Activated CD4-positive, alpha-beta T cell treated with anti-CD3 and anti-CD28 coated beads, Interleukin-2, Interleukin-6, amounts not matched to agents 100 ng/mL and 50 ng/mL, durations not matched to agents 16 hours and 8 hours (primary cell): ENCODE results near the gene MEGF11.

Experiments
- DNase-seq: peaks from one replicate; pipeline ENCODE4 v3.0.0-alpha.2; 2020

The MEGF11 gene

DNA sequence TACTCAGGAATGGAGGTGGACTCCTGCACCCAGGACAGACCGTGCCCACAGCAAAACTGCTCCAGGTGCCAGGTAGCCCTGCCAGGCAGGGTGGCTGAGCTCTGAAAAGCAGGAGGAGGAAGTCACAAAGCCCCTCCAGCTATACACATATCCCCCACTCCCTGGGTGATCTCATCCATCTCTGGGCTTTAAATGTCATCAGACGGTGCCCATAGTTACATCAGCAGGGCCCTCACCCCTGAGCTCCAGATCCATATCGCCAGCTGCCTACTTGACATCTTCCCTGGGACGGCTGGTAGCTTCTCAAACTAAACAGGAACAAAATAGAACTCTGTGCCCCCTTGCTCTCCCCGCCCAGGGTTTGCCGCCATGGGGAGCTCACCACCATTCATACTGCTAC, 87.7 kb downstream of the MEGF11 start:
- no peak for DNase-seq

DNA sequence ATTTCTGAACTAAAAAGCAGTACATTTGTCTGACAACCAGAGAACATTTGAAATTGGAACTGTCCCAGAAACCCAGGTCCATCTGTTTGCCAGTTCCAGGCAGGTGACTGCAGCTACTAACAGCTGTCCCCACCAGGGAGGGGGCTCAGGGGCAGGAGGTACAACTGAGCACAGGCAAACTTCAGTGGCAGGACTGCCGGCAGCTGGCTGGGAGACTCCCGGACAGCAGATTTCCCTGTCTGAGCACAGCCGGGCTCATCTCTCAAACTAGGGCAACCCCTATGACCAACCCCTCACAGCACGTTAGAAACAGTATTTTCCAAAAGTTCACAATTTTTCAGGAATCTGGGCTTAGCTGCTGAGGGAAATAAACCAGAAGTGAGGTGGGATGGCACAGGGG, 88.8 kb downstream of the MEGF11 start:
- DNase-seq, result no peak

DNA sequence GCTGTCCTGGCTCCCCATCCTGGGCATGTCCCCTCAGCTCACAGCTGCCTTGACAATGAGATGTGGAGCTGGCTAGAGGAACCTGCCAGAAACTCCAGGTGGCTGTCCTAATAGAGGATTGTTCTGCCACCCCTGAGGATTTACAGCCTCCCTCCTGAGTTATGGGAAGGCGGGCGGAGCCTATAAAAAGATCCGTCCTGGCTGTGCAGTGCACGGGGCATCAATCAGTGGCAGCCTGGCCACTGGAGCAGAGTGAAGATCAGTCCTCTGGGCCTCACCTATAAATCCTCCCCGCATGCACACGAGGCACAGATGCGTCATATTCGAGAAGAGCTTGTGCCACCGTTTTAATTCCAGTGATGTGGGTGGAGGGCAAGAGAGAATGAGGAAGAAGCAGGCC, 90.0 kb downstream of the MEGF11 start:
- DNase-seq, result no peak

DNA sequence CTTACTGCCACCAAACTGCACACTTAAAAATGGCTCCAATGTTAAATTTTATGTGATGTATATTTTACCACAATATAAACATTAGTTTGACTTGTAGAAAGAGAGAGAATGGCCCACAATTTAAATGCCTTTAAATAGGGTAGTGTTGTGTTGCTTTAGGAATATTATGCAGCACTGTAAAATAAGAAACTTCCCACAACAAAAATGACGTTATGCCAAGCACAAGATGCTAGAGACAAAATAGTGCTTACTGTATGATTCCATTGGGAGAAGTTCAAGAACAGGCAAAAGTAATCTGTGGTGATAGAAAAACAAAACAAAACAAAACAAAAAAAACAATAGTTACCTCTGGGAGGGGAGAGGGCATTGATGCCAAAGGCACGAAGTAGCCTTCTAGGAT, 91.3 kb downstream of the MEGF11 start:
- DNase-seq, result no peak

DNA sequence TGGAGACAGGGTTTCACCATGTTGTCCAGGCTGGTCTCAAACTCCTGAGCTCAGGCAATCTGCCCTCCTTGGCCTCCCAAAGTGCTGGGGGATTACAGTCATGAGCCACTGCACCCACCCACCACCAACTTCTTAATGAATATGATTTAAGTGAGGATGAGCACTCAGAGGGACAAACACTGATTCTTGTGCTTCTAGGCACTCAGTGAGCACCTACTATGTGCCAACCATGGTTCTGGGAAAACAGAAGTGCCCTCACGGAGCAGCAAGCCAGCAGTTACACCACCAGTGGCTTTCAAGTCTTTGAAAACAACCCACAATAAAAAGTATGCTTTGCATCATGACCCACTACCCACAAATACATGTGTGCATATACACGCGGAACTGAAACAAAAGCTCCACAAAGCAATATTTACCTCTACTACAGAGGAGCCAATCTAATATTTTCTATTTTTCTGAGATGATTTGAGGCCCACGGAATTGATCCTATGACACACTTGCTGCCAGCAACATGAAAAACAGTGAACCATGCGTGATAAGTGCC, 91.9 kb downstream of the MEGF11 start:
- DNase-seq, result no peak

DNA sequence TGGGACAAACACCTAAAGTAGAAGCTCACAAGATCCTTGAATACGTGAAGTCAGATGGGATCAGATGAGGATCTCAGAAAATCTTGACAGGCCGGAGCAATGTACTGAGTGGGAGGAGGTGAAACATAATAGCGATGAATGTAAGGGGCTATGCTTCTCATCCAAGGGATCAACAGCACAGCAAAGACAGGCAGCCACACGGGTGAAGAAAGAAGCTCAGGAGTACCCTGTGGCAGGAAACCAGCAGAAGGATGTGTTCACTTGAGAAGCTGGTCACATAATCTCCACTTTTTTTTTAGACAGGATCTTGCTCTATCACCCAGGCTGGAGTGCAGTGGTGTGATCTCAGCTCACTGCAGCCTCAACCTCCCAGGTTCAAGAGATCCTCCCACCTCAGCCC, 92.4 kb downstream of the MEGF11 start:
- no peak for DNase-seq

DNA sequence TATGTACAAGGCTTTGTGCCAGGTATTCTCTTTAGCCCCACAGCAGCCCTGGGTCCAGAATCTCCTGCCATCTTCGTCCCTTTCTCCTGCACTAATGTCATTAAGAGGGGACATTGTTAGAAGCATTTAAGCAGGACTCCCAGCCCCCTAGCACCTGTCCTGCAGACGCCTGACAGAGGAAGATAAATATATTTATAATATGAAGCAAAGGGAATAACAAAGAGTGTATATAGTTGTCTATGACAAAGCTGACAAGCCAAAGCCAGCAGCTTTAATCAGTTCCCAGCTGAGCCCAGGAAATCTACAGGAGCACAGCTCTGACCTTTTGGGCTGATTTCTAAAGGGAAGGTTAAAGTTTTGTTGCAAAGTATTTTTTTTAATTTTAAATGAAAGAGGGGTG, 96.0 kb downstream of the MEGF11 start:
- DNase-seq, result no peak

DNA sequence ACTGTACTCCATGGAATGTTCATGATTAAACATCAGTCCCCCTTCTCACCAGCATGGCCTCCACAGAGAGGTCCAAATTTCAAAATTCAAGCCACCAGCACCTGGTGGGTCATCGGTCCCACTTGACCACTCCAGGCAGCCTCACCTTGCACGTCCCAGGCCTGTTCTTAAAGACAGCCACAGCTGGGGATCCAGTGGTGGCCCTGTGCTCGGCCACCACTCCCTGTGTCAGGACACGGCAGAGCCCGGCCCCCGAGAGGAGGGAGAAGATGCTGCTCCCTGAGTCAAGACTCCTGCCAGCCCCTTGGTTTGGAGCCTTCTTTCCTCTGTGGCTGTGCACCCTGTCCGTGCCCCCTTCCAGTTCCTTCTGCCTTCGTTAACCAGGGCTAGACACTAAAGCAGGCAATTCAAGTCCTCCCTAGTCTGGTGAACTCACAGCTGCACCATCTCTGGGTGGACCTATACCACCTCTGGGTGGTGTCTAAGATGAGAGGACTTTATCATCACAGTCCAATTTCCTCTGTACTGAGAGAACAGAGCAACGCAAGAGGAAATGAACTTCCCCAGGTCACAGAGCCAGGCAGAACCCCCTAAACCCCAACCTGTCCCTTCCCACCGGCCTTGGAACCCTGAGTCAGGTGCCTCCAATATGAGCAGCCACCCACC, 97.1 kb downstream of the MEGF11 start:
- no peak for DNase-seq

DNA sequence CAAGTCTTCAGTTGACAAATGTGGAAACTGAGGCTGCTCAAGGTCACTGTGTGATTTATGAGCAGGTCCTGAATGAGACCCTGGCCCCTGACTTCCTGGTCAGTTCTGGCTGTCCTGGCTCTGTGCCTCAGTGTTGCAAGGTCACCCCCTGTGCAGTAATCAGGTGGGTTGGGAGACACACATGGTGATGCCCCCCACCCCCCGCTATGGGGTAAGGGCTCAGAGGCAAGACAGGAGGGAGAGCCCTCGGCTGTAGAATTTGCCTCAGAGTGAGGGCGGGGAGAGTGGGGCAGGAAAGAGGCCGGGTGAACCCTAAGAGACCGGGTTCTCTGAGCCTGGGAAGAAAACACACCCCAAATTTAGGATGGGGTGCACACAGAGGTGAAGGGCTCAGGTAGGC, 98.5 kb downstream of the MEGF11 start:
- no peak for DNase-seq

DNA sequence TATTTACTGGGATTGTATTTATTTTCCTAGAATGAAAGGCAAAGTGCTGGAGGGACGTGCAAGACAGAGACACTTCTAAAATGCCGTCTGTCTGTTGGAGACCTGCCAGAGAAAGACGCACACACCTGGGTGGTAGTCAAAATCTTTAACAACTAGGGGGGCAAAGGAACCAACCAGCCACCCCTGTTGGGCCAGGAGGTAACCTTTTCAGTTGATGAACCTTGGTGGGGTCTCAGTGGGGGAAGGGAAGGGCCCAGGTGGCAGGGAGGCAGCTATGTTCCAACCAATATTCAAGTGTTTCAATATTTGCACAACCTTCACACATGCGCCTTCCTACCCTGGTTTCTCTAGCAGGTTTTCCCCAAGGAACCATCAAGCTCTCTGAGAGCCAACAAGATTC, 99.0 kb downstream of the MEGF11 start:
- no peak for DNase-seq

DNA sequence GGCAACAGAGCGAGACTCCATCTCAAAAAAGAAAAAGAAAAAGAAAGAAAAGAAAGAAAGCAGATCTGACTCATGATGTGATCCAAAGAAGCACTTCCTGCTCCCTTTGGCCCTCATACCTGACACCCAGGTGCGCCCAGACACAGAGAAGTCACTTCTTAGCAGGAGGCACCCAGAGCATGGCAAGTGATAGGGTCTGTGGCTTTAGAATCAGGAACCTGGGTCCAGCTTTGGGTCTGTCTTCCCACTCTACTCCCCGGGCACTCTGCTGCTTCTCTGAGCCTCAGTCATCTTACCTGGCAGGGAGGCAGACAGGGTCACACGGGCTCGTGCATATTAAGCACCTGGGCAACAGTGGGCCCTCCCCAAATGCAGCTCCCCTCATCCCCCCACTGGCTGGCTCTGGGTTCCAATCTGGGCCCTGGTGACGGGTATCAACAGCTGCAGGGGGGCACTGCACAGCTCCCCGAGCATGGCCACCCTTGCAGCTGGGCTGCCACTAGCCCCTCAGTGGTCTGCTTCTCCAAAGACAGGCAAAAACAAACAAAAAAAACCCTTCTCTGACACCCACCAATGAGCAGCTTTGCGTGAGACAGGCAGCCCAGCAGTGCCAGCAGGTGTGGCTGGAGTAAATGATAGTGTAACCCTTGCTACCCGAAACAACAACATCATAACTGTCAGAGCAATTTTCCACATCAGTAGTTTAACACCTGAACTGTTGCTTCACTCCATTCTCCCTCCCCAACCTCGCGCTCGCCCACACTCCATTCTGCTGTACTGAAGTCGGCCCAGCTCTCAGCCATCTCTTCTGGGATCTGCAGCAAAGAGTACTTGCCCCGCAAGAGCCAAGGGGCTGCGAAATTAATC, 99.8 kb downstream of the MEGF11 start:
- no peak for DNase-seq

DNA sequence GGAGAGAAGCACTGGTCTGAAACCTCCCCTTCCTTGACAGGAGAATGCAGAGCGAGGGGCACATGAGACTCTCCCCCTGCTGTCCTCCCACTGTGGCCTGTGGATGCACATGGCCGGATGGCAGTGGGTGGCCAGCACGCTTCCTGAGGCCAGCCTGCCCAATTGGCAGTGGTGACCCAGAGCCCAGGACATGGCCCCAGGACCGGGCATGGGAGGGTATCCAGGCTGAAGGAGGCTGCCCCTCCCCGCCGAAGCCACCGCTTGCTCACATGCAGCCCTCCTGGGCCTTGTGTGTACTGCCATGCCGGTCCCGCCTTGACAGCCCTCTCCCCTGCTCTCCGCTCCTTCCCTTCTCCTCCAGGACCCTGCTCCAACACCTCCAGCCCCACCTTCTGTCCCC, 100.9 kb downstream of the MEGF11 start:
- no peak for DNase-seq

DNA sequence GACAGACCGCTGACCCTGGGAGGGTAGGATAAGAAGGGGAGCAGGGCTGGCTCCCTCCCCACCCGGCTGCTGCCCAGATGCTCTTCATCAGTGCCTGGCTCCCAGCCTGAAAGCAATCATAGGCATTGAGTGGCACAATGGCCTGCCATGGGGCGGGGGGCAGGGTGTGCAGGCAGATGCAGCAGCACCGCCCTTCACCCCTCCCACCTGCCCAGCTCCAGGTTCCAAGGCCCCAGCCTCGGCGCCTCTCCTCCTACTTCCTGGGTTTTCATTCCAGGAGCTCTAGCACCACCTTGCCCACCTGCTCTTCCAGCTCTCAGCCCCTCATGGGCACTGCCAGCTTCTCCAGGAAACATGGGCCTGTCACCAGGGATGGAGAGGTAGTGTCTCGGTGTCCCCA, 101.7 kb downstream of the MEGF11 start:
- DNase-seq, result no peak

DNA sequence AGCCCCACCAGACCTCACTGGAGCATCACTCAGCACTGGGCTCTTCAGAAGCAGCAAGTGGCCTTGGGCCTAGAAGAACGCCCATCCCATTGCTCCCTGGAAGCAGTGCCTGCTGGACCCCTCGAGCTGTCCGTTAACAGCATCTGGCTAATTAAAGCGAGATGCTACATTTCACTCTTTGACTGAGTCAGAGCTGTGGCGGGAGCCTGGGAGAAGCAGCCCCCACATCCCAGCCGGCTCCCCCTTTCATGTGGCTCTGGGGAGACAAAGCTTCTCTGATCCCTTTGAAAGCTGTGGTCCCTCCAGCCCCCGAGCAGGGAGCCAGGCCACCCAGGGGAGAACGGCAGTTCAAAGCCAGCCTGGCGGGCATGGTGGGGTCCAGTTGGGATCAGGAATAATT, 103.7 kb downstream of the MEGF11 start:
- DNase-seq, result no peak

DNA sequence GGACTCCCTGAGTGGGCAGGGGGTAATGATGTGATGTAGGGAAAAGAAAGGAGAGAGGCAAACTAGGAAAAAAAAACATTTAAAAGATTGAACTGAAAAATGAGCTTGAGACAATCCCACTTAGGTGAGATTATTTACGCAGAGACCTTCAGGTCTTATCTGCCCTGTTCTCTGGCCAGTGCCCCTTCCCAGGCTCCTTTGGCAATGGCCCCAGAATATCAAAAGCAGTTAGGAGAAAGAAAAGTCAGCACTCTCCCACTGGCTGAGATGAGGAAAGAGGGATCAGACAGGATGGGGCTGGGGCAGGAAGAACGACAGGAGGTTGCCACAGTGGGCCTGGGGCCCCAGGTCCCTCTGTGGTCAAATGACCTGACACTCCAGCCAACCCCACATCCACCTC, 105.4 kb downstream of the MEGF11 start:
- DNase-seq, result no peak

DNA sequence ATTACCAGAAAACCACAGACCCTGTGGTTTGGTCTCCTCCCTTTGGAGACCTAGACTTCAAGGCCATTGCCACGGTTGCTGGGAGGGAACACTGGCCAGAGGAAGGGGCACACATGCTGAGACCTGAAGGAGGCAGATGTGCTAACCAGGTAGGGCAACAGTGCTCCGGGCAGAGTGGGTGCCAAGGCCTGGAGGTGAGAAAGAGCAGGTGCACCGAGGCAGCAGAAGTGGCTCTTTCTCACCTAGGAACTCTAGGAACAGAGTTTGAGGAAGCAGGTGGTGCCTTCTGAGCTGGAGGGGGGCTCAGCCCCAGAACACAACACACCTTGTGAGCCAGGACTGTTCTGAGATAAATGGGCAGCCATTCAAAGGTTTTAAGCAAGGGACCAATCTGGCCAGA, 106.1 kb downstream of the MEGF11 start:
- DNase-seq, result no peak

DNA sequence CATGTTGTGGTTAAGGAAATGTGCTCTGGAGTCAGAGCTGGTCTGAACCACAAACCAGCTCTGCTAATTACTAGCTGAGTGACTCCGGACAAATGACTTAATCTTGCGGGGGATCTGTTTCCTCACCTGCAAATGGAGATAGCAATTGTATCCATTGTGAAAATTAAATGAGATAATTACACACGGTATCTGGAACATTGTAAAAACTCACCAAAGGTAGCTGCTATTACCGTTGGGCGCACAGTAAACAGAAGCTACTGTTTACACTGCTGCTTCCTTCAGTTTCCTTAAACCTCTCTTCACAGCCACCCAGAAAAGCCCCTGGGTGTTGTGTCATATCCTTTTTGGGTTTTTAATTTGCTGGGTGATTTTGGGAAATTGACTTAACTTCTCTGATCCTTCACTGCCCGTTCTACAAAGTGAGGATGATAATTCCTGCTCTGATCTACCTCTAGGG, 107.8 kb downstream of the MEGF11 start:
- DNase-seq, result no peak

DNA sequence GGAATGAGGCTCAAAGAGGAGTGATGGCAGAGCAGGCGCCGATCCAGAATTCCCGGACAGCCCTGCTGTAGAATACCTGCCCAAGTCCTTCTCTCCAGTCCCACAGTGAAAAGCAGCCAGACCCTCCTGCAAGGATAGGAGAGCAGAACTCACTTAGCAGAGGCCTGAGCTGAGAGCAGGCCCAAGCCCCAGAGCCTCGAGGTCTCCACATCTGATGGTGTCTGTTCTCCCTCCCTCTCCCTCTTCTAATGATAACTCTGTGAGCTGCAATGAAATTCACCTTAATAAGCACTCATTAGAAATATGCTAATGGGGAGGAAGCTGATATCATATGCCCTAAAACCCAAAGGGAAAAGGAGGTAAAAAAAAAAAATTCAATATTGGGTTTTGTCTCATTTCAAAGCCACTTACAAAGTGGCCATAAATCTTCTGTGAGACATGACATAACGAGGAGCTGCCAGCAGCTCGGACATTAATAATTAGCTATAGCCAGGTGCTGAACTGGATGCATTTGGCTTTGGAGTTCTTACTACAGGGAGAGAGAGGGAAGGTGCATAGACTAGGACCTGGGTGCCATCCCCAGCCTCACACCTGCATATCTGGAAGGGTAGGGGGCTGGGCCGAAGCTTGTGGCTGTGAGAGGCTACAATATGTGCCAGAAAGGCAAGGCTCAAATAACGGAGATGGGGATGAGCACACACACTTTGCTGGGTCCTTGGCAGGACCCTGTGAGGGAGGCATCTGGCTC, 108.4 kb downstream of the MEGF11 start:
- no peak for DNase-seq

DNA sequence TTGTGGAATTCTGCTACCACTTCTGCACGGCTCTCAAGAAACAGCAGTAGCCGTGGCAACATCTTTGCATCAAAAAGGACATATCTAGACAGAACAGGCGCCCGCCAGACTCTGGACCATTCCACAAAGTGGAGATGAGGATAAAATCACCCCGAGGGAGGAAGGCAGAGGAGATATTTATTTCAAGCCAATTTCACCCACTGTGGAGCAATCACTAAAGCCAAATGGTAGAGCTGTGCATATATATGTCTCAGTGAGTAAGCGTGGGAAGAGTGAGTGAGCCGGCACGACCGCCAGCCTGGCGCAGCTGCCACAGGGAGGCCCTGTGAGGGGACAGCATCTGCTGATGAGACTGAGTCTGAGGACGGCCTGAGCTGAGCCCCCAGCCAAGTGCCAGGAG, 111.3 kb downstream of the MEGF11 start:
- DNase-seq, result no peak

DNA sequence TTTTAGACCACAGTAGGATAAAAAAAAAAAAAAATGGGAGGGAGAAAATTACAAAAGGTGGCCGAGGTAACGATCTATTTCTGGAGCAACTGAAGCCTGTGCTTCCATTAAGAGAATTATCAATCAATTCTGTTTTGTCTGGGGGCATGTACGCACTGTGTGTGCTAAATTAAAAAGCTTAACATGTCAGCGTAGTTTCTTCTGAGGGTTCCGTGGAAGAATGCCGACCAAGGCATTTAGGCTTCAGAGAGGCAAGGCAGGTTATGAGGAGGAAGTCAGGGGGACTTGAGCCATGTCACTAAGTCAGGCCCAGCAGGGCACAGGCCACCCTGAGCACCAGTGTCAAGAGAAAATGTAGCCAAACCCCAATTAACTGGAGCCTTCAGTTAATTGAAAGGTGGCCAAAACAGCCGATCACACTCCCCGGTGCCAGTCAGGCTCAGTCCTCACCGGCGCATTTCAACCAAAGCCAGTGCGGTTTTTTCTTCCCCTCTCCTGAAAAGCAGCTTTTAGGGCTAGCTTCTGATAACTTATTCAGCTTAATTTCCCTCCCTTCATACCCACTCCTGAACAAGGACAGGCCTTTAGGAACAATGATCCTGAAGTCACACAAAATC, 113.9 kb downstream of the MEGF11 start:
- DNase-seq, result no peak

DNA sequence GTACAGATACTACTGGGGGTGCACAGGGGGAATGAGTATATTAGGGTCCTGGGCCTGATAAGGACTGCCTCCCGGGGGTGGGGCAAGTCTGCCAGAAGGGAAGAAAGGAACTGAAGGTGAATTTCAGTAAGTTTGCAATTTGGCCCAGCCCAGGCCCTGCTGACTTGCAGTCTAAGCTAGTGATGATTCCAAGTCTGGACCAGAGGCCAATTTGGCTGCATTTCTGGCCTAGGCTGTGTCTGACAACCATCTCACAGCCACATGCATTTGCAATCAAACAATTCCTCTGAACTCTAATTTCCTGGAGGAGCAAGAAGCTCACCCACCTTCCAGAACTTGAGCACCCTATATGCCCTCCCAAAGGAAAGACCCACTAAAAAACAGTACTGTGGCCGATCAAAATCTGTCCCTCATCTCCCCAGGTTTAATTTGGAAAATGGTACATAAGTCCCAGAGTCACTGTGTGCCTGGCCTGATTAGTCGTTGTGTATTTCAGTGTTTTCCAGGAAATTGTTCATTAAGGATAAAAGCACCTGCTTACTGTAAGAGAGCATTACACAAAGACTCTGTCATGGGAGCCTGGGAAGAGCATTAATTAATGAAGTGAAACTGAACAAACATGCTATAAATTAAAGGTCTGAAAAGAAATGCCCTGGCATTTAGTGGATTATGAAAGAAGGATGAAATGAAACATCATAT, 114.5 kb downstream of the MEGF11 start:
- no peak for DNase-seq

DNA sequence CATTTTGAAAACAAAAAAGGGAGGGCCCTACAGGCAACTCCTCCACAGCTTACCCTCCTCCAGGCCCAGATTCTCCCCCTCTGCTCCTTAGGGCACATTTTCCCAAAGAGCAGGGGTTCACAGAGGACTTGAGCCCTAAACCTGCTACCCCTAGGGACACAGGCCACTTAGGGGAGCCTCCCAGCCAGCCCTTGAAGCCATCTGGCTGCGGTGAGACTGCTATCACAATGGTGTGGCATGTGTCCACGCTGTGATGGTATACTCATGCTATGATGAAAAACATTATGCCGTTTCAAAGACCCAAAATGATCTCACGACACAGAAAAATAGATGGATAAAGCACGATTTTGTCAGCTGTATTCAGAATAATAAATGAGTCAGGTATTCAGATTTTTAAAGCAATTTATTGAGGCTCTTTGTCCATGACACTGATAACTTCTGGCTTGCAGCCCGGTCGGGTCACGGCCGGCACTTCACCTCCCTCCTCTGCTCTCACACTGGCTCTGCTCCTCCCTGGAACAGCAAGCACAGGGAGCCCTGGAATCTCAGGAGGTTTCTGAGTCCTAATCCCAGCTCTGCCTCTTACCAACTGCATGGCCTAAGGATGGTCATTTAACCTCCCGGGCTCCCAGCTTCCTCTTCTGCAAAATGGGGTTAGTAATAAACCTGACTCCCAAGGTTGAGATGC, 115.3 kb downstream of the MEGF11 start:
- no peak for DNase-seq
